Stimulated activated CD4-positive, alpha-beta T cell treated with anti-CD3 and anti-CD28 coated beads, Interleukin-4, amount 100 ng/mL, for 24 hours (primary cell): ENCODE results near the gene SPTAN1.
"Not testable (repeated sequence)": the region's sequence is repeated elsewhere in the genome, so short reads cannot be mapped to it uniquely, and the experiment has no call there.

Experiments
- DNase-seq: peaks from one replicate; pipeline ENCODE4 v3.0.0-alpha.2; 2020

Gene SPTAN1

DNA sequence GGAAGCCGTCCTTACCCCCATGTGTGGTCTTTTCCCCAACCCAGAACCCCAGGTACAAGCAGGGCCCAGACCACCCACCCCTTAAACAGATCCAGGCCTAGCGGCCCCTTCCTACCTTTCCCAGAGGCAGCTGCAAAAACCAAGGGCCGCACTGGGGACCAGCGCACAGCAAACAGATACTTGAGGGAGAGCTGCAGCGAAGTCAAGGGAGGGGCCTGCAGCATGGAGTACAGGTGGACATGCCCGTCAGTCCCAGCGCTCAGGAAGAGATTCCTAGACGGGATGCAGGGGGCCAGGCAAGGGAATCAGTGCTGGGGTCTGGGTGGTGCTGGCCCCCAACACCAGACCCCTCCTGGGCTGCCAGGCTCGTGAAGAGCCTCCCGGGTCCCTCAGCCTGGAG, 81.7 kb downstream of the SPTAN1 start:
- DNase-seq = no peak

DNA sequence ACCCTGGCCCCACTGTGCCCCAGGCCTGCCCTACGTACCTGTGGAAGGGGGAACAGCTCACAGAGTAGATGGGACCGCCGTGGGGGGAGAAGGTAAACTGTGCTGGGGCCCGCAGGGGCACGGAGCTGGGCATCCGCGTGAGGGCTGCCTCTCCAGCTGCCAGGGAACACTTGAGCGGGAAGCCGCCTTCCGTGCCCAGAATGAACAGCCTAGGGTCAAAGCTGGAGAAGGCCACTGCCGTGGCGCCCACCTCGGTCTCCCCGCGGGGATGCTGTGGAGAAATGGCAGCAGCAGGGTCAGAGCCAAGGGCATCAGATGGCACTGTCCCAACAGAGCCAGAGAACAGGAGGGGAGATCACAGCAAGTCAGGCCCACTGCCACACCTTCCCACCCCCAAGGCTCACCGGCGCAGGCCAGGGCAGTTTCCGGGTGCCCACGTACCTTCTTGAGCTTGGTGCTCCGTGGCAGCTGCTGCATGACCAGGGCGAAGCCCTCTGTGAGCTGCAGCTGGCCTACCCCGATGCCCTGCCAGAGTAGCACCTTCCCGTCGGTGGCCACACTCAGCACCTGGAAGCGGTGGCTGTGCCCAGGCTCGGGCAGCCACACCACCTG, 82.4 kb downstream of the SPTAN1 start:
- DNase-seq = no peak

DNA sequence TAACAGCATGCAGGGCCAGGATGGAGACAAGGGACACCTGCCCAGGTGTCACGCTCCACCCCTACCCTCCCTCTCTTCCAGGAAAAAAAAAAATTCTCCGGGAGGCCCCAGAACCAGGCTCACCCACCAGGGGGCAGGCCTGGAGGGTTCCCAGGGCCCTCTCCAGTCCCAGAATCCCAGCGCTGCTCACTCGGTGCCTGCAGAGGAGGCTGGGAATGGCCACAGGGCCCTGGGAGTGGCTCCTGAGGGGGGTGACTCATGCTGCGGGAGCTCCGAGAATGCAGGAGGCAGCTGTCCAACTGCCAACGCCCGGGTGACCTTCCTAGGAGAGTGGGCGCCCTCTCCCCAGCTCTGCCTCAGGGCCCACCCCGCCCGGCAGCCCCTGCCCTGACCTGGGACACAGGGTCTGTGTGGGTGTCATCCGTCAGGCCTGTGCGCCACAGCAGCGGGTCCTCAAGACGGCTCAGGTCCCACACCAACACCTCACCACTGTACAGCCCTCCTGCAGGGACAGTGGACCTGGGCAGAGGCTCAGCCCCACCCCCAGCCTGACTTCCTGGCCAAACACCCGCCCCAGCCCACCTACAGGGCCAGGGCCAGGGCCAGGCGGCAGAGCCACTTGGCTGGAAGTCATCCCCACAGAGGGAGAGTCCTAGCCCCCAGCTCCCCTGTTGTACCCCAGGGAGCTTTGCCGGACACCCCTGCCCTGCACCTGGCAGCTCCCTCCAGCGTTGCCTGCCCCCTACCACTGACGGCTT, 83.1 kb downstream of the SPTAN1 start:
- no peak for DNase-seq

DNA sequence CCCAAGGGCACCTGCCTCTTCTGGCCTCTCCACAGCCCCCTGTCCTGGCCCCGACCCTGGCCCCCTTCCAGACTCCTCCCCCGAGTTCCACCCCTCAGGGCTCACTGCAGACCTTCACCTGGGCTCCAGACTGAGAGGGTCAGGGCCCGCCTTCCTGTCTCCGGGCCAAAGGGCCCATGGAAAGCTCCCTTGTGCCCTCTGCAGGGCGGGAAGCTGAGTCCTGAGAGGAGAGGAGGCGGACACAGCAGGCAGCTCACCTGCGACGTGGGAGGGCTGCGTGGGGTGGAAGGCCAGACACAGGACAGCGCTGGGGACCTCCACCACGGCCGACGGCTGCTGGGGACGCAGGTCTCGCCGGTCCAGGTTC, 83.6 kb downstream of the SPTAN1 start:
- no peak for DNase-seq

DNA sequence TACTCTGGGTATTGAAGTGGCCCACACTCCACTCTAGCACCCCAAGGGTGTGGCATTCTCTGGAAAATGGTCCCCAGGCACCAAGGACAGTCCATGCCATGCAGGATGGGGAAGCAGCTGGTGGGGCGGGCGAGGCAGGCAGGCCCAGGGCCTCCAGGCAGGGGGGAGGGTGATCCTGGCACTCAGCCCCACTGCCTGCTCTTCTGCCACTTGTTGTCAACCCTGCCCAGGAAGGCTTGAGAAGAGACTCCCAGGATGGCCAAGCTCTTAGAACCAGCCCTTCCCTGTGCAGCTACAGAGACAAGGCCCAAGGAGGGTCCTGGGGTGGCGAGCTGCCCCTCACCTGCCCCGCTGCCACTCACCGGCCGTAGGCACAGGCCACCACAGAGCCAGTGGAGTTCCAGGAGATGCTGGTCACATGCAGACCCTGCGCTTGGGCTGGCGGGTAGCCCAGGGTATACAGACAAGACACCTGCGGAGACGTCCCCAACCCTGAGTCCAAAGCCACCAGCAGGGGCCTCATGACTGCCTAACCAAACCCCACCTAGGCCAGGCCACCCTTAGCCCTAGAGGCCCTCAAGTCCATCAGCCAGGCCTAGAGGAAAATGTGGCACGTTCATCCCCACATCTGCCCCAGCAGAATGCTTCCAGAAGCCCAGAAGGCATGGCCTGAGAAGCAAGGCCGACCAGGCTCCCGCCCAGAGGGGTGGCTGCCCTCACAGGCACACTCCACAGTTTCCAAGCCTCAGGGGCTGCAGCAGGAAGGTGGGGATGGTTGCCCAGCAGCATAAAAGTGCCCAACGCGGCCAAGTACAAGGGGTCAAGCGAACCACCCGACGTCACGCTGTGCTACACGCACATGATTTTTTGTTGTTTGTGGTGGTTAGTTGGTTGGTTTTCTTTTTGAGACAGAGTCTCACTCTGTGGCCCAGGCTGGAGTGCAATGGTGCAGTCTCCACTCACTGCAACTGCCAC, 84.5 kb downstream of the SPTAN1 start:
- no peak for DNase-seq

DNA sequence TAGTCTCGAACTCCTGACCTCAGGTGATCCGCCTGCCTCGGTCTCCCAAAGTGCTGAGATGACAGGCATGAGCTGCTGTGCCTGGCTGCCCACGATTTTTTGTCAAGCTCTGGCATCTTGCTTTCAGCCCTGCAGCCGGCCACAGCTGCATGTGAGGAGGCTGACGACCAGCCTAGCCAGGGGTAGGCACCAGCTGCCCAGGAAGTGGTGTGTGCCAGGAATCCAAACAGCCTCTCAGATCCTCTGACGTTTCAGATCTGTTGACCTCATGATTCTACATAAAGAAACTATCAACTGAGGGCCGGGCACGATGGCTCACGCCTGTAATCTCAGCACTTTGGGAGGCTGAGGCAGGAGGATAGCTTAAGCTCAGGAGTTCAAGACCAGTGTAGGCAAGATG, 85.3 kb downstream of the SPTAN1 start:
- no peak for DNase-seq

DNA sequence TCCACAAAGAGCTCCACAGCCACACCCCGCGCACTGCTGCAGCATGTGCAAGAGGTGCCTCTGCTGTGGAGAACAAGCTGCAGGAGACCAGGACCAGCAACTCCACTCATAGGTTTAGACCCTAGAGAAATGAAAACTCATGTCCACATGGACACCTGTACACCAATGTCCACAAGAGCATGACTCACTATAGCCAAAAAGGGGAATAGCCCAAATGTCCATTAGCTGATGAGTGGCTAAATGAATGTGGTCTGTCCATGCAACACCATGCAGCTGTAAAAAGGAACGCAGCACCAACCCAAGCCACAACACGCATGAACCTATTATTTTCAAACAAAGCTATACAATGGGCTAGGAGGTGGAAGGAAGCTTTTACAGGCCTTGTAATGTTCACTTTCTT, 86.2 kb downstream of the SPTAN1 start:
- DNase-seq = no peak

DNA sequence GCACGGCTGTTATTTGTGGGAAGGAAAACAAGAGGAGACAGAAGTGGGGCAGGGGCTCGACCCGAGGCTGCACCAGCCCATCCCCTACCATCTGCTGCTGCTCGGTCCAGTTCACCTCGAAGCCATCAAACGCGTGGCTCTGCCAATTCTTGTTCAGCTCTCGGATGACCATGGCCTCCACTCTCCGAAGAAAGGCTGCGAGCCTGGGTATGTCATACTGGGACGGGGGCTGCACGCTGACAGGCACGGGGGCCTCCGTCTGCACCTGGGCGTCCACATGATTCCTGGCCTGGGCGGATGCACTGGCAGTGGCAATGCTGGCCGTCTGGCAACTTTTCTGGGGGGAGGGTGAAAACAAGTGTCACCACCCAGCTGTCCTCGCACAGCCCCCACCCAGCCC, 88.2 kb downstream of the SPTAN1 start:
- DNase-seq = no peak

DNA sequence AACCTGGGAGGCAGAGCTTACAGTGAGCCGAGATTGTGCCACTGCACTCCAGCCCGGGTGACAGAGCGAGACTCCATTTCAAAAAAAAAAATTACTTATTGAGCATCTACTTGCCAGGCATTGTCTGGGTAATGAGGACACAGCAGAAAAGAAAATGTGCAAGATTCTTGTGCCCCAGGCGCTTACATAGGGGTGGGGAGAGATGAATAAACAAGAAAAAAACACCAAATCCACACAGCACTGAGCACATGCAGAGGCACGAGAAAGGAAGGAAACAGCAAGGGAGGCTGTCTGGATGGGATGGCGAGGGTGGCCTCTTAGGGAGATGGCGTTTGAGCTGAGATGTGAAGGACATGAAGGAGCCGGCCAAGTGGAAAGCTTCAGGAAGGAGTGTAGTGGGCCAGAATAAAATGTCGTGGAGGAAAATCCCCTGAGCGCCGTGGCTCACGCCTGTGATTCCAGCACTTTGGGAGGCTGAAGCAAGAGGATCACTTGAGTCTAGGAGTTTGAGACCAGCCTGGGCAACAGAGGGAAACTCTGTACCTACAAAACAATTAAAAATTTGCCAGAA, 90.4 kb downstream of the SPTAN1 start:
- DNase-seq = no peak

DNA sequence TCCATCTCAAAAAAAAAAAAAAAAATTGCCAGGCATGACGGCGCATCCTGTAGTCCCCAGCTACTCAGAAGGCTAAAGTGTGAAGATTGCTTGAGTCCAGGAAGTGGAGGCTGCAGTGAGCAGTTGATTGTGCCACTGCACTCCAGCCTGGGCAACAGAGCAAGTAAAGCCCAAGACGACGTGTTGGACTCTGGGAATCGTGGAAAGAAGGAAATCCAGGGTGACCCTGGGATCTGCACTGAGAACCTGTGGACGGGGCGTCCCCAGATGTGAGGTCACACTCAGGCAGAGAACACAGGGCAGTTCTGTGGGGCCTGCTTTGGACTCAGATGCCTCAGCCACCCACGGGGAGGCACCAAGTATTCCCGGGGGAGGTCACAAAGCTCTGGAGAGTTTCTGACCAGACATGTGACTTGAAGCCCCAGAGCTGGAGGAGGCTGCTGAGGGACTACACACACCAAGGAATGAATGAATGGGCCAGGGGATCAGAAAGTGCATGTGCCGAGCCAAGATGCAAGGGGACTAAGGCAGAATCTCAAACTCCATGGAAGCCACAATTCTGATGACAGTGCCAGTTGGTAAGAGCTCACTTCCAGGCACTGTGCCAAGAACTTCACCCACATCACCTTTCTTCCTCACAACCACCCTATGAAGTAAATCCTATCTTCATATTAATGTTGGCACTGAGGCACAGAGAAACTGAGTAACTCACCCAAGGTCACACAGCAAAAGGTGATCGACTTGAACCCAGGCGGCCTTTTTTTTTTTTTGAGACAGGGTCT, 91.3 kb downstream of the SPTAN1 start:
- DNase-seq = no peak

DNA sequence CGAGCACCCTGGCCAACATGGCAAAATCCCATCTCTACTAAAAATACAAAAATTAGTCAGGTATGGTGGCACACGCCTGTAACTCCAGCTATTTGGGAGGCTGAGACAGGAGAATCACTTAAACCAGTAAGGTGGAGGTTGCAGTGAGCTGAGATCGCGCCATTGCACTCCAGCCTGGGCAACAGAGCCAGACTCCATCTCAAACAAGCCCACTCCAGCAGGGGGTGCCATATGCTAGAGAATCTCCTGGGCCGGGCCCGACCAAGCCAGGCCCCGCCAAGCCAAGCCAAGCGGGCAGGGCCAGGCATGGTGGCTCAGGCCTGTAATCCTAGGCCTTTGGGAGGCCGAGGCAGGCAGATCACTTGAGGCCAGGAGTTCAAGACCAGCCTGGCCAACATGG, 95.8 kb downstream of the SPTAN1 start:
- DNase-seq = peak; percentile 72

DNA sequence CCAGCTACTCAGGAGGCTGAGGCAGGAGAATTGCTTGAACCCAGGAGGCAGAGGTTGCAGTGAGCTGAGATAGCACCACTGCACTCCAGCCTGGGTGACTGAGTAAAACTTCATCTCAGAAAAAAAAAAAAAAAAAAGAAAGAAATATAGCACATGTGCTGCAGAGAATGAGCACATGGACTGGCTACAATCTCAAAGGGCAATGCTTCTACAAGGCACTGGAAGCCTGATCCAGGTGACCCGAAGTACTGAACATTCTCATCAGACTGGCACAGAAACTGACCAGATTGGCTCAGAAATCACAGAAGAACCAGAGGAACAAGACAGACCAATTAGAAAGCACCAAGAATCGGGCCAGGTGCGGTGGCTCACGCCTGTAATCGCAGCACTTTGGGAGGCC, 99.4 kb downstream of the SPTAN1 start:
- DNase-seq = no peak

DNA sequence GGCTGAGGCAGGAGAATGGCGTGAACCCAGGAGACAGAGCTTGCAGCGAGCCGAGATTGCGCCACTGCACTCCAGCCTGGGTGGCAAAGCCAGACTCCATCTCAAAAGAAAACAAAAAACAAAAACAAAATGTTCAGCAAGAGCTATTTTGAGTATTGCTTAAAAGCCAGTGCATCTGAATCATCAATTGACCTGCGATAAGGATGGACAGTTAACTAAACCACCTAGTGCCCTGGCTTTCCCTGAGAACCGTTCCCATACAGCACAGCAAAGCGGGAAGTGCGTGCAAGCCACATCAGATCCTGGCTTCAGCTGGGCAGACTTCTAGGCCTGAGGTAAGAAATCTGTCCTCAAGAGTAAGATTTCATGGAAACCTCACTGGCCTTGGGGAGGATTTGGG, 101.5 kb downstream of the SPTAN1 start:
- no peak for DNase-seq

DNA sequence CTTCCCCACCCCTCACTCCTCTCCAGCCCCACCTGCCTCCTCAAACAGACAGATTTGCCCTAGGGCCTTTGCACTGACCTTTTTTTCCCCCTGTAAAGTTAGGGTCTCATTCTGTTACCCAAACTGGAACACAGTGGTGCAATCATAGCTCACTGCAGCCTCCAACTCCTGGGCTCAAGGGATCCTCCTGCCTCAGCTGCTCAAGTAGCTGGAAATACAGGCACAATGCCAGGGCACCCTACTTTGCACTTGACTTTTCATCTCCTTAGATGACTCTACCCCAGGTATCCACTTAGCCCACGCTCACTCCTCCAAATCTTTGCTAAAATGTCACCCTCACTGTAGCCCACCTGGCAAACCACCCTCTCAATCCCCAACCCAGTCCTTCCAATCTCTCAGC, 102.1 kb downstream of the SPTAN1 start:
- no peak for DNase-seq

DNA sequence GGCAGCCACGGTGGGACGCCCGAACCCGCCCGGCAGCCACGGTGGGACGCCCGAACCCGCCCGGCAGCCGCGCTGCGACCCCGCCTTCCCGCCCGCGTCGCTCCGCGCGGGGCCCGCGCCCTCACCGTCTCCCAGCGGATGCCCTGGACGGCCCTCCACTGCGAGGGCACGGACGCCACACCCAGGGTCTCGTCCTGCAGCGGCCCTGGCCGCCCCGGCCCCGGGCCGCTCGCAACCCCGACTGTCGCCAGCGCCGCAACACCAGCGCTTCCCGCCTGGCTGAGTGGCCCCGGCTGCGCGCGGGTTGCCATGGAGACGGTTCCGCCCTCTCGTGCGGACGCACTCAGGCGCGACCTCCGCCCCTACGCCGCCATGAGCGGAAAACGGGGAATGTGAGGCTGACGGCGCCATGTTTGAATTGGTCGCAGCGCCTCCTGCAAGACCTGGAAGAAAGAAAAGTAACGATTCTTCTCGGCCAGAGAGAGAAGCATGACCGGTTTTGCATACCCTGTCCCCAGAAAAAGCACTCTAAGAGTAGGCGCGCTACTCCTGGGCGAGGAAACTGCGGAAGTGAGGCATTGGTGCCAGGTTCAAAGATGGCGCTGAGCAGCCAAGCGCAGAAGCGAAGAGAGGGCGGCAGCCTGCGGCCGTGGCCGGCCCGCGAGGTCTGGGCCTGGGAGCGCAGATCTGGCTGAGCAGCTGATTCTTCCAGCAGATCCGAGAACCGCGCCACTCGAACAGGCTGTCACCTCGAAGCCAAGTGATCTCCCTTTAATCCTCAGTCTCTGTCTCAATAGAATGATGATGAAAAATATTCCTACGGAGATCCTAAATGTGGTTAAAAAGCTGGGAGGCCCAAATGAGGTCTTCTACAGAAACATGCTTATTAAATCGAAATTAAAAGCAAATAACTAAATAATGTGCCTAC, 104.3 kb downstream of the SPTAN1 start, which contains the start of gene DYNC2I2:
DYNC2I2 (minus strand) TSS at position 432 of the 928 bp plus-strand sequence; CDS start at position 311, 121 bp downstream.
- peak; percentile 97 for DNase-seq

DNA sequence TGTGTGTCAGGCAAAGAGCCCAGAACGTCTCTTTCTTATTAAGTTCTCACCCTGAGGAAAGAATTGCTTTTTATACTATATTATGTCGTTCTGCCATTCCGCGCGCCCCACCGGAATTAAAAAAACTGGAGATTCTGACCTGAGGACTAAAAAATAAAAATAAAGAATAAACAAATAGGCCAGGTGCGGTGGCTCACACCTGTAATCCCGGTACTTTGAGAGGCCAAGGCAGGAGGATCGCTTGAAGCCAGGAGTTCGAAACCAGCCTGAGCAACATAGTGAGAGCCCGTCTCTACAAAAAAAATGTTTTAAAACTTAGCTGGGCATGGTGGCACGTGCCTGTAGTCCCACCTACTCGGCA, 104.9 kb downstream of the SPTAN1 start:
- no peak for DNase-seq

DNA sequence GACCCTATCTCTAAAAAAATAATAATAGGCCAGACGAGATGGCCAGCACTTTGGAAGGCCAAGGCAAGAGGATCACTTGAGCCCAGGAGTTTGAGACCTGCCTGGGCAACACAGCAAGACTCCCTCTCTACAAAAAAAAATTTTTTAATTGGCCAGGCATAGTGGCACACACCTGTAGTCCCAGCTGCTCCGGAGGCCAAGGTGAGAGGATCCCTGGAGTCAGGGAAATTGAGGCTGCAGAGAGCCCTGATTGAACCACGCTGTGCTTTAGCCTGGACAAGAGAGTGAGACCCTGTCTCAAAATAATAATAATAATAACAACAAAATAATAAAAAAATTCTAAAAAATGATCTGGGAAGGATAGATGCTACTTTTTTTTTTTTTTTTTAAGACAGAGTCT, 105.4 kb downstream of the SPTAN1 start:
- no peak for DNase-seq

DNA sequence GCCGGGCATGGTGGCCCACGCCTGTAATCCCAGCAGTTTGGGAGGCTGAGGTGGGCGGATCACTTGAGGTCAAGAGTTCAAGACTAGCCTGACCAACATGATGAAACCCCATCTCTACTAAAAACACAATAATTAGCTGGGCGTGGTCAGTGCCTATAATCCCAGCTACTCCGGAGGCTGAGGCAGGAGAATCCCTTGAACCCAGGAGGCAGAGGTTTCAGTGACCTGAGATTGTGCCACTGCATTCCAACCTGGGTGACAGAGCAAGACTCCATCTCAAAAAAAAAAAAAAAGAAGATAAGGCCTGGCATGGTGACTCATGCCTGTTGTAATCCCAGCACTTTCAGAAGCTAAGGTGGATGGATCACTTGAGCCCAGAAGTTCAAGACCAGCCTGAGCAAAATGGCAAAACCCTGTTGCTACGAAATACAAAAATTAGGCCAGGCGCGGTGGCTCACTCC, 114.1 kb downstream of the SPTAN1 start:
- DNase-seq = not testable (repeated sequence)

DNA sequence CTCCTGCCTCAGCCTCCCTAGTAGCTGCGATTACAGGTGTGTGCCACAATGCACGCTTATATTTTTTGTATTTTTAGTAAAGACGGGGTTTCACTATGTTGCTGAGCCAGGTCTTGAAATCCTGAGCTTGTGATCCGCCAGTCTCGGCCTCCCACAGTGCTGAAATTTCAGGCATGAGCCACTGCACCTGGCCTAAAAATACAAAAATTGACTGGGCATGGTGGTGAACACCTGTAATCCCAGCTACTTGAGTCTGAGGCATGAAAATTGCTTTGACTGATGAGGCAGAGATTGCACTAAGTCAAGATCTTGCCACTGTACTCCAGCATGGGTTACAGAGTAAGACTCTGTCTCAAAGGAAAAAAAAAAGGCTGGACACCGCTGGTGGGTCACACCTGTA, 117.4 kb downstream of the SPTAN1 start:
- DNase-seq = no peak

DNA sequence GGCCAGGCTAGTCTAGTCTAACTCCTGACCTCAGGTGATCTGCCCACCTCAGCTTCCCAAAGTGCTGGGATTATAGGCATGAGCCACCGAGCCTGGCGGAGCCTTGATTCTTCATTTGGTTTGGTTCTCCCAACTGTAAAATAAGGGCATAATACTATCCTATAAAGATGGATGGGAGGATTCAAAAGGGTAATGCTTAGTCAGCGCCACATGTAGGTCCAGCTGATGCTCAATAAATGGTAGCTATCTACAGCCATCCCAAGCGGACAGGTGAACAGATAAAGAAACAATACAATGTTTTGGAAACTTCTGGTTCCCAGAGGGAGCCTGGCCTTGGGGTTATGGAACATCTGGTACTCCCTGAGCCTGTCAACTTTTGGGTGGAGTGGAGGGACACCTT, 123.0 kb downstream of the SPTAN1 start:
- DNase-seq = no peak

DNA sequence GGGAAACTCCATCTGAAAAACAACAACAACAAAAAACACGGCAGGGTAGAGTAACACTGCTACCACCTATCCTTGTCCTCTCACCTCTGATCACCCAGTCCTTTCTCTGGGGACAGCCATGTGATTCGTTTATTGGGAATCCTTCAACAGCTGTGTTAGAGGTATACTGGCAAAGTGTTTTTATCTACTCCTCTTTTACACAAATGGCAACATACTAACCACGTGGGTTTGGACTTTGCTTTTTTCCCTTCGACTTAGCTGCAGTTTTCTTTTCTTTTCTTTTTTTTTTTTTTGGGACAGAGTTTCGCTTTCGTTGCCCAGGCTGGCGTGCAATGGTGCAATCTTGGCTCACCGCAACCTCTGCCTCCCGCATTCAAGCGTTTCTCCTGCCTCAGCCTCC, 125.4 kb downstream of the SPTAN1 start:
- no peak for DNase-seq
